Stimulated activated CD8-positive, alpha-beta memory T cell treated with anti-CD3 and anti-CD28 coated beads, Interleukin-4, amount 100 ng/mL, for 4 hours (primary cell): ENCODE results near the gene LTB4R.

Source experiments
- DNase-seq, 2 donors: peaks; one replicate each; pipeline ENCODE4 v3.0.0-alpha.2; 2020; ENCODE audit warnings: low read depth in 2 of 2, low spot score in 1 of 2

LTB4R gene, protein sequence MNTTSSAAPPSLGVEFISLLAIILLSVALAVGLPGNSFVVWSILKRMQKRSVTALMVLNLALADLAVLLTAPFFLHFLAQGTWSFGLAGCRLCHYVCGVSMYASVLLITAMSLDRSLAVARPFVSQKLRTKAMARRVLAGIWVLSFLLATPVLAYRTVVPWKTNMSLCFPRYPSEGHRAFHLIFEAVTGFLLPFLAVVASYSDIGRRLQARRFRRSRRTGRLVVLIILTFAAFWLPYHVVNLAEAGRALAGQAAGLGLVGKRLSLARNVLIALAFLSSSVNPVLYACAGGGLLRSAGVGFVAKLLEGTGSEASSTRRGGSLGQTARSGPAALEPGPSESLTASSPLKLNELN

DNA sequence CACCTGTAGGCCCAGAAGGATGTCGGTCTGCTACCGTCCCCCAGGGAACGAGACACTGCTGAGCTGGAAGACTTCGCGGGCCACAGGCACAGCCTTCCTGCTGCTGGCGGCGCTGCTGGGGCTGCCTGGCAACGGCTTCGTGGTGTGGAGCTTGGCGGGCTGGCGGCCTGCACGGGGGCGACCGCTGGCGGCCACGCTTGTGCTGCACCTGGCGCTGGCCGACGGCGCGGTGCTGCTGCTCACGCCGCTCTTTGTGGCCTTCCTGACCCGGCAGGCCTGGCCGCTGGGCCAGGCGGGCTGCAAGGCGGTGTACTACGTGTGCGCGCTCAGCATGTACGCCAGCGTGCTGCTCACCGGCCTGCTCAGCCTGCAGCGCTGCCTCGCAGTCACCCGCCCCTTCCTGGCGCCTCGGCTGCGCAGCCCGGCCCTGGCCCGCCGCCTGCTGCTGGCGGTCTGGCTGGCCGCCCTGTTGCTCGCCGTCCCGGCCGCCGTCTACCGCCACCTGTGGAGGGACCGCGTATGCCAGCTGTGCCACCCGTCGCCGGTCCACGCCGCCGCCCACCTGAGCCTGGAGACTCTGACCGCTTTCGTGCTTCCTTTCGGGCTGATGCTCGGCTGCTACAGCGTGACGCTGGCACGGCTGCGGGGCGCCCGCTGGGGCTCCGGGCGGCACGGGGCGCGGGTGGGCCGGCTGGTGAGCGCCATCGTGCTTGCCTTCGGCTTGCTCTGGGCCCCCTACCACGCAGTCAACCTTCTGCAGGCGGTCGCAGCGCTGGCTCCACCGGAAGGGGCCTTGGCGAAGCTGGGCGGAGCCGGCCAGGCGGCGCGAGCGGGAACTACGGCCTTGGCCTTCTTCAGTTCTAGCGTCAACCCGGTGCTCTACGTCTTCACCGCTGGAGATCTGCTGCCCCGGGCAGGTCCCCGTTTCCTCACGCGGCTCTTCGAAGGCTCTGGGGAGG, at the start of gene LTB4R:
LTB4R (plus strand) TSS at position 857 of the 959 bp plus-strand sequence. CDS start 4,150 bp downstream, outside the sequence.
- DNase-seq, result no peak

DNA sequence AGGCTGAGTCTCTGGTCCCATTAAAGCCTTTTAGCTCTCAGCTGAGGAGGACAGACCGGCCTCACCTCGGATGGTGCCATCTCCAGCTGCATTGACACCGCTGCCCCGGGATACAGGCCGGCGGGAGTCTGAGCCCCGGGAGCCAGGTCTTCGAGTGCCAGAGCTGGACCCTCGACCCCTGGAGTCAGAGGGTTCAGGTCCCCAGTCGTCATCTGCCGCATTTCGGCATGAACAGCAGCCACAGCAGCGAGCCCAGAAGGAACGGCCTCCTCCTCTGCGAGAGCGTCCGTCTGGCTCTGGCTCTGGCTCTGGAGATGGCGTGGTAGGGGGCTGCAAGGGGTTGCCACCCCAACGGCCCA, 49.4 kb upstream of the LTB4R start:
- DNase-seq, result no peak

DNA sequence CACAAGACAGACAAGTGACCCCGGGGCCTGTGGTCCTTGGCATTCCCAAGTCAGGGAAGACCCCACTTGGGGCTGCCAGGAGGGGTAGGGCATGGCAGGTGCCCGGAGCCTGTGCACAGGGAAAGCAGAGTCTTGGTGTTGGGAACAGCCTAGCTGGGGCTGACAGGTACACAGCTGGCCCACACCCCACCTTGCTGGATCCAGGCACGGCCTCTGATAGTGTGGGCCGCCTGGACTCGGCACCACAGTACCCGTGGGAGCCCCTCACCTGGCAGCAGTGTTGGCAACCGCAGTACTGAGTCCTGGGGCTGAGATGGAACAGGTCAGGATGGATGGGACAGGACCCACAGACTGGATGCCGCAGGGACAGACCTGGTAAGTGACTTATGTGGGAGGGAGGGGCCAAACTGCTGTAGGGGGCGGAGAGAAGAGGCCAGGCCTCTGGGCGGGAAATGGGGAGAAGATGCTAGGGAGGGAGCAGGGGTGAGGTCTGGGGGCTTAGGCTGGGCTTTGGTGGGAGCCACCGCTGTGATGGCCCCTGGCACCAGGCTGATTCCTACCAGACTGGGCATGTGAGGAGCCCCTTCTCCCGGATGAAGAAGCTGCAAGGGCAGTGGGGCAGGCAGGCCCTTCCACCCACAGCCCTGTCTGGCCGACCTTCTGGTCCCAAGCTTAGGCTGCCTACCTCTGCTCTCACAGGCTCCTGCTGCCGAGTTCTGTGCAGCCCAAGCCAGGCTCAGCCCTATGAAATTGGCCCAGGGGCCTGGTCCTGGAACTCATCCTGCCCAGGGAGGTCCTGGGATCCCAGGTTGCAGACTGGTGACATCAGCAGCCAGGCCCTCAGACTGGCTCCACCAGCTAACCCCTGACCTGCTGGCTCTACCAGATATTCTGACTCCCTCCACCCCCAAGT, 48.2 kb upstream of the LTB4R start, which contains the start of gene TGM1:
TGM1 (minus strand) TSS at position 357 of the 913 bp plus-strand sequence. CDS start 825 bp downstream, outside the sequence.
- no peak for DNase-seq

DNA sequence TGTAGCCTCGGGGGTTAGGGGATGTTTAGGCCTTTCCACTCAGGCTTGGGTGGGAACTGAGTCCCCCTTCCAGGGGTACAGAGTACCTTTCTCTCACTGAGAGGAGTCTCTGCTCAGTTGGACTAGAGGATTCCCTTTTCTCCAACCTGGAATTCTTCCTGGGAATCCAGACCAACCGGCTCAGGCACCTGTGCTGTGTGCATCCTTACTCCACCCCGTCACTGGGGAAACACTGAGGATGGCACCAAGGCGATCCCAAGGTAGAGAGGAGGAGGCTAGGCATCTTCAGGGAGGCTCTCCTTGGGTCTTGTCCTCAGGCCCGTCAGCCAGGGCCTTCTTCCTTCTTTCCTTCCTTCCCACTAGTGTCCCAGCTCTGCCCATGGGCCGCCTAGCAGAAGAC, 47.5 kb upstream of the LTB4R start:
- no peak for DNase-seq

DNA sequence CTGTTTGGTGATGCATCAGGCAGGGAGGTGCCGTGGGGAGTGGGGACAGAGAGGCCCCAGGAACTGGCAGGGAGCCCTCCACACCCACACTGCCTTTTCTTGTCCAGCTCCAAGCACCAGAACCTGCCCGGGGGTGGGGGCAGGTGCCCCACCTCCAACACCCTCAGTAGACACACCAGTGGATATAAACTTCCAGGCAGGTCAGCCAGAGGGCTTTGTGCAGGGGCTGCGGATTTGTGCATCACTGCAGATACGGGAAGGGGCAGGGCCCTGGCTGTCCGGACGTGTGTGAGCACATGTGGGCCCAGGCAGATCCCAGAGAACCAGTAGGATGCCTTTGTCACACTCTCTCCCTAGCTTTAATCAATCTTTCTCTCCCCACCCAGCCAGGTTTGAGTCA, 47.0 kb upstream of the LTB4R start:
- no peak for DNase-seq

DNA sequence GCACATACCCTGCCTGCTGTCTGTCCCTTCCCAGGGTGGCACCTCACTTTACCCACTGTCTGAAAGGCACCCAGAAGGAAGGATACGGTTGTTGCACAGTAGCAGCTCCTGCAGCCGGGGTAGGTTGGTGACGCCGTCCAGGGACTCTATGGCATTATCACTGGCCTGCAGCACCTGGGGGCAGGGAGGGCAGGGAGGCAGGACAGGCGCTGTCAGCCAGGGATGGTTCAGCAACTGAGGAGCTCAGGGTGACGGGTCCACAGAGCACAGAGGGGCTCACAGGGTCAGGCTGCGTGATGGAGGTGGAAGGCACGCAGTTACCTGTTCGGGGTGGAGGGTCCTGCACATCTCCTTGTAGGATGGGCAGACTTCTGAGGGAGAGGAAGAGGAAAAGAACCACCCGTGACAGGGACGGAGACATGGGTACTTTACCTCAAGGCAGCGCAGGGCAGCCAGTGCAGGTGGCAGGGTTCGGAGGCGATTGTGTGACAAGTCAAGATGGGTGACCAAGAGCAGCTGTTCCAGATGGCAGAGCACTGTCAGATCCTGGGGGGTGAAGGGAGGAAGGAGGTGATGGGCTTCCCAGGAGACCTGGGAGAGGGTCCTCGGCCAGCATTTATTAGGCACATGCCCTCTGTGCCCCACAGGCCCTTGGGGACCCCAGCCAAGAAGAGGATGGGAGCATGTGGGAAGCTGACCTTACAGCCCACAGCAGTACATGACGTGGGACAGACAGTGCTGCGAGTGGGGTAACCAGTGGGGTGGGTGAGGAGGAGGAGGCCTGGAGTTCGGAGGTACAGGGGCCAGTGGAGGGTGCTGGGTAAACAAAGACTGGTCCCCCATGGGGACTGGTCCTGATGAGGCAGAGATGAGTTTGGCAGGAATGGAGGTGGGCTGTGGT, 44.7 kb upstream of the LTB4R start:
- DNase-seq, result no peak

DNA sequence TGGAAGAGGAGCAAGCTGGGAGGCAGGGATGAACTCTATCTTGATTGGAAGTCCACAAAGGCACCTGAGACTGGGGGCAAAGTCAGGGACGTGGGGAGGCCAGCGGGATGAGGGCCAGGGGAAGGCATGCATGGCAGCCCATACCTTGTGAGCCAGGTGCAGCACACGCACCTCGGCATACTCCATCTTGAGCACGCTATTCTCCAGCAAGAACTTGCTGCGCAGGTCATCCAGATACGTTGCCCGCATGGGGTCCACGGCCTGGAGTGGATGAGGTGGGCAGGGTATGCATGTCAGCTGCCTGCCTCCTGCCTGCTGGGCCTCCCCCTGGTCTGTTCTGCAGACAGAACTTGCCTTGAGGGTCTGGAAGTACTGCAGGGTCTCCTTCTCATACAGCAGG, 43.8 kb upstream of the LTB4R start:
- DNase-seq, result no peak

DNA sequence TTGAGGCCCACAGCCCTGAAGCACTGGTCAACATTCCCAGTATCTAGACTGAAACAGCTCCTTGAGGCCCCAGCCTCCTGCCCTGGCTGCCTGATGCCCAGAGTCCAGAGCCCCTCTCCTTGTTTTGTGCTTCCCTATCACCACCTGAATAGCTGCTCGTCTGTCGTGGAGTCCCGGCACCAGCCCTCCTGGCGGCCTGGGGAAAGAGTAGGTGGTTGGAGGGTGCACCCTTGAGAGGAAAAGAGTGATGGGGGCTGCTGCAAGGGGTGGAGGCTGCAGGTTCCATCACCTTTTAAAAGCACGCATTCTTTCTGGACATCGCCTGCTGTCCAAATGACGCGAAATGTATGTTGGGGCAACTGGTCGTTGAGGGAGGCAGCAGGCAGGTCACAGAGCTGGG, 43.1 kb upstream of the LTB4R start:
- DNase-seq, result no peak

DNA sequence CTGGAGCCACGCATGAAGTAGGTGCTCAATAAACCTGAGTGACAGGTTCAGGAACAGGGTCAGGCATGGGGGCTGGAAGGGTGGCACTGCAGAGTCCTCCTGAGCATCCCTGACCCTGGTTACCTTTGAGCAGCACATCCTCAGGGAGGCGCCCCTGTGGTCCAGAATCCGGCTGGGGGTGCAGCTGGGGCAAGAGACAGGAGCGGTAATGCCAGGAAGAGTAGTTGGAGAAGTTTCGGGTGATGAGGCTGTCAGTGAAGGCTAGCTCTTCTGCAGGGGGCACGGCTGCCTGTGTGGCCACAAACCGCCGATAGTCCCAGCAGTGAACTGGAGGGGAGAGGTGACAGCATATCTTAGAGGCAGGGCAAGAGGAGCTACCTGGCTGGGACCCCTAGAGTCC, 41.9 kb upstream of the LTB4R start:
- no peak for DNase-seq

DNA sequence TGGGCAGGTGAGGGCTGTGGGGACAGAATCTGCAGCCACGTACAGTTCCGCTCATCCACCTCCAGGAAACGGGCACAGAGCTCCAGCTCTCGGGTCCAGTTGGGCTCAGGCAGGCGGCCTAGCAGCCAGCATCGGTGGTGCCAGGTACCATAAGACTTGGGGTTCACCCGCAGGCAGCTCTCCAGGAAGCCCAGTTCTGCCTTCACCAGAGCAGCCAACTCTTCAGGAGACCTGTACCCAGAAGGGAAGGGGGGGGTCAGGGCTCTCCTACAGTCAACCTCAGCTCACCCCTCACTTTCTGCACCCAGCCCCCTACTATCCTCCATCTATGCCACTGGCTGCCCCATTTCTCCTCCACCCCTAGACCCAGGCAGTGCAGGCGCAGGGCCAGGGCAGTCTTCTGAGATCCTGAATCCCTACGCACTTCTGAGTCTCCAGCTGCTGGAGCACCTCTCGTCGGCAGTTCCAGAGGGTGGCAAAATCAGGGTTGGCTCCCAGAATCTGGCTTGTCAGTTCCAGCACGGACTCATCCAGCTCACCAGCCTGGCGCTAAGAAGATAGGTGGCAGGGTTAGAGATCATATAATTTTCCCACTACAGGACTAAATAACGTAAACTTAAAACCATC, 41.3 kb upstream of the LTB4R start:
- no peak for DNase-seq

DNA sequence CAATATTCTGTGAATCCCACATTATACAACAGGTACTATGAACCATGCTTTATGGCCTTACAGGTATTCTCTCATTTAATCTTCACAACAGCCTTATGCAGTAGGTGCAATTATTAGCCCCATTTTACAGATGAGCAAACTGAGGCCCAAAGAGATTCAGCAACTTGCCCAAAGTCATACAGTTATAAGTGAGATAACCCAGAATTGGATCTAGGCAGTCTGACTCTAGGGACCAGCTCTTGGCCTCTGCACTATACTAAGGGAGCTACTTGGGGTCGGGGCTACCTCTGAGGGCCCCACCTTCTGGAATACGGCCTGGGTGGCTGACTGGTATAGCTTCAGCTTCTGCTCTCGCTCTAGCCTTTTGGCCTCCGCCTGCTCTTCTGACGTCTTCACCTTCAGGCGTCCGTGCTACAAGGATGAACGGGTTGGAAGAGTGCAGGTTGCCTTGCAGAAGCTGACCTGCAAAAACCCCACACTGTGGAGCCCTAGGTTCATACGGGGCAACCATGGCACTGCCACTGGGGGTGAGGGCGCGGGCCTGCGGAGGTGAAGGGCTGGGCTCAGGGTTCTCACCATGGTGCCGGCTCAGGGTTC, 40.7 kb upstream of the LTB4R start:
- DNase-seq, result no peak

DNA sequence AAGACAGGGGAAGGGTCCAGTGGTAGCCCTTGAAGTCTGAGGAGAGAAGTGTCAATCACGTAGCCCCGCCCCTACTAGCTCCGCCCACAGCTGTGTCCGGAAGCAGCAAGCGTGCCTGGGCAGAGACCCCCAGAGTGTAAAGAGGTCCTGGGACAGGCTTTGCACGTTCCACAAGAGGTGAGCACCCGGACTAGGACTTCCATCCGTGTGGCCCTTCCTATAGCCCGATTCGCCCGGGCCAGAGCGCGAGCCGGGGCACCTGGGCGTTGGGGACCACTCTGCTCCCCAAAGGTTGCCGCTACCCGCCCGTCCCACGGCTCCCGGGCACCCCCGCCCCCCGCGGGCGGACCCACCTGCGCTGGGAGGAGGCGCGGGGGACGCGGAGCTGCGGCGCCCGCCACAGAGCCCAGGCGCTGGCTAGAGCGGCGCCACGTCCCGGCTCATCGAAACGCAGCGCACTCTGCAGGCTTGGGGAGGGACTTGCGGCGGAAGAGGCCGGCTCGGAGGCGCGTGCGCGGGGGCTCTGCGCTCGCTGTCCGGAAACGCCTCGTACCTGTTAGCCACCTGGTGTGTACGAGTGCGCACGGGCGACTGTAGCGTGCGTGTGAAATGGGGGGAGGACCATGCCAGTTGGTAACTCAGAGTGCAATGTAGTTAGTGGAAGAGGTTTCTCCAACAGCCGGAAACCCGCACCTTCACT, 40.0 kb upstream of the LTB4R start, which contains the start of gene RABGGTA:
RABGGTA (minus strand) TSS at position 464 of the 700 bp plus-strand sequence. CDS start 482 bp downstream, outside the sequence.
- peak; percentile 75 to 82 for DNase-seq

DNA sequence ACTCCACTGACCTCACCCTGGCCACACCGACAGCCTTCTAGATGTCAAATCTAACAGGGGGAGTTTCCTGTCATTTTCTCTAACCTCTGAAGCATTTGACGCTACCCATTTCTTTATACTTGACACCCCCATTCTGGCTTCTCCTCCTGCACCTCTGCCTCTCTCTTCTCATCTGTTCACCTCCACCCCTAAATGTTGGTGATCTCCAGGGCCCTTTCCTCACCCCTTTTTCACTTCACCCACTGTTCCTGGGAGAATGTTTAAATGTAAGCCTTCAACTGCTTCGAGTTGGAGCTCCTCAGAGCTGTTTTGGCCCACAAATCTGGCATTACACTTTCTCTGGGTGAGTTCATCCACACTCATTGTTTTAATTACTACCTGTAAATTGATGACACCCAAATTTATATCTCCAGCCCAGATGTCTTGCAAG, 39.5 kb upstream of the LTB4R start:
- no peak for DNase-seq

DNA sequence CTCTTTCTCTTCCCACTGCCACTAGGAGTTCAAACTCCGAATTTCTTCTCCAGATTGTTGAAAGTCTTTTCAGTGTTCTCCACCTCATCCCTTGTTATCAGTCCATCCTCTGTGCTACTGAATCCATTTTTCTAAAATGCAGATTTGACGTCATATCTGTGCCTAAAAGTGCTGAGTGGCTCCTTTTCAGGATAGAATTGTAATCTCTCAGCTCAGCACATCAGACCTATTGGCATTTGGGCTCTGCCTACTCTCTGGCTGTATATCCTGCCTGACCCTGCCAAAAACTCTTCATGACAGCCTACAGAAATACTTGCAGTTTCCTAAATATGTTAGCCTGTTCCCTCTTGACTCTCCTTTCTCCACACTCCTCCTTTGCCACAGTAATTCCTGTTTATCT, 38.8 kb upstream of the LTB4R start:
- no peak for DNase-seq

DNA sequence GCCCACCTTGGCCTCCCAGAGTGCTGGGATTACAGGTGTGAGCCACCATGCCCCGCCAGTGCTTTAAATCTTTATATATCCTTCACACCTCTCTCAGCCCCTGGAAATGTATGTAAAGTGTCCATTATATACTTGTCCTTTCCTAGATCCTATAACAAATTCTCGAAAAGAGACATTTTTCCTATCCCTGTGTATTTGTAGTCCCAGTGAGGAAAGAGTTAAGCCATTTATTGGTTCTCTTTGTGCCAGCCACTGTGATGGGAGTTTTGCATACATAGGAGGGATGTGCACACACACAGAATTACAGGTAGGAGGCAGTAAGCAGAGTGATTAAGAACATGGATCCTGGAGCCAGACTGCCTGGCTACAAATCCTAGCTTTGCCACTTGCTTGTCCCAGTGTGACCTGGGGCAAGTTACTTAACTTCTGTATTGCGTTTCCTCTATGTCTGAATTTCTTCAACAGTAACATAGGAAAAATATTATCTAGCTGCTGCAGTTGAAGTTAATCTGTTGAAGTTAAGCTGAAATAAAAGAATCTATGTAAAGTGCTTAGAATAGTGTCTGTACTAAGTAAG, 37.8 kb upstream of the LTB4R start:
- no peak for DNase-seq

DNA sequence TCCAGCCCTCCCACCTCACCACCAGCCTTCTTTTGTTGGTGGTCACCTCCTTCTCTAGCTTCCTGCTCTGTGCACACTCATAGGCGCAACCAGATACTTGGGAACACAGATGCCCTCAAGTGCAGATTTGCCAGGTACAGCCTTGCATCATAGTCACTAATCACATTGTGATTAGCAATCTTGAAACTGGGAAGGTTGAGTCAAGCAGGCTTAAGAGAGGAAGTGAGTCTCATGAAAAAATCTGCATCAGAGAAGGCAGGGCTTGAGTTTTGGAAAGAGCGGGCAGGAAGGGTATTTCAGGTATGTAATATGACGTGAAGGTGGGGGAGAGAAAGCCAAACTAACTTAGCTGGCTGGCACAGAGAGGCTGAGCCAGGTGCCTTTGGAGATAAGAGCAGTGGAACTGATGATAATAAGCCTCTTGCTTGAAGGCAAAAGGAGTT, 37.2 kb upstream of the LTB4R start:
- no peak for DNase-seq

DNA sequence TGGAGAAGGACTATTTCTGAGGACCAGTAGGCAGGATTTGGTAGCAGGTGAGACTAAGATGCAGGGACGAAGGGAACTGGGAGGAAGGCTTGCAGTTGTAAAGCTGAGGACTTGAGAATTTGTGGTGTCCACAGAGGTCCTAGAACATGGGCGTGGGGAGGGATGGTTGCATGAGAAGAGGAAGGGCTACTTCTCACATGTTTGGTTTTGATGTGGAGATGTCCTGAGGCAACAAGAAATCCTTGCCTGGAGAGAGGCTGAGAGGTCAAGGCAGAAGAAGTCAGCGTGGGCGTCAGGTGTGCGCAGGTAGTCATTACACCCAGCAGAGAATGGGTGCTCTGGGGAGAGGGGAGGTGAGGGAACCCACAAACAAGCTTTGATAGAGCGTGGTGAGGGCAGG, 34.2 kb upstream of the LTB4R start:
- no peak for DNase-seq
